ACC112 (cell line): Measurements from ENCODE around the gene SUZ12.
"Not testable (repeated sequence)": the region's sequence is repeated elsewhere in the genome, so short reads cannot be mapped to it uniquely, and the experiment has no call there.

Experiments
- H2AFZ ChIP-seq: fragments of 200-600 bp; sonication (generic); one replicate; pipeline ENCODE4 v1.6.0; 2017; ENCODE audit warnings: antibody characterized with exemption, low read length; ENCODE audit not compliant: unreplicated experiment
- H3K27ac ChIP-seq: fragments of 200-600 bp; sonication (generic); 2 replicates; pipeline ENCODE4 v1.5.1; 2014; ENCODE audit warnings: low read depth, mild to moderate bottlenecking, antibody characterized with exemption, low read length, moderate library complexity
- H3K27me3 ChIP-seq: fragments of 200-600 bp; sonication (generic); 2 replicates; pipeline ENCODE4 v1.6.1; 2014; ENCODE audit warnings: mild to moderate bottlenecking, antibody characterized with exemption, low read length, moderate library complexity, mixed read lengths; ENCODE audit not compliant: insufficient read depth
- H3K36me3 ChIP-seq: fragments of 200-600 bp; sonication (generic); 2 replicates; pipeline ENCODE4 v1.6.1; 2016; ENCODE audit warnings: mild to moderate bottlenecking, antibody characterized with exemption, low read length, moderate library complexity, mixed read lengths; ENCODE audit not compliant: insufficient read depth
- H3K4me1 ChIP-seq: fragments of 200-600 bp; sonication (generic); one replicate; pipeline ENCODE4 v1.6.1; 2016; ENCODE audit warnings: low read length, mixed read lengths; ENCODE audit not compliant: insufficient read depth, unreplicated experiment, control insufficient read depth
- H3K4me3 ChIP-seq: fragments of 200-600 bp; sonication (generic); 2 replicates; pipeline ENCODE4 v1.5.1; 2014; ENCODE audit warnings: mild to moderate bottlenecking, low read depth, low read length
- H3K79me2 ChIP-seq: fragments of 200-600 bp; sonication (generic); one replicate; pipeline ENCODE4 v1.6.0; 2016; ENCODE audit warnings: low read length; ENCODE audit not compliant: control insufficient read depth, unreplicated experiment, insufficient read depth

SUZ12 gene

GRCh38 chr17:32041306-32041875, 104.6 kb downstream of the SUZ12 start:
- H3K79me2 ChIP-seq, H3K27ac ChIP-seq, H3K36me3 ChIP-seq, H3K4me3 ChIP-seq, H3K27me3 ChIP-seq, H3K4me1 ChIP-seq, H2AFZ ChIP-seq: not testable (repeated sequence)

GRCh38 chr17:32042266-32042665, 105.5 kb downstream of the SUZ12 start:
- not testable (repeated sequence) for H3K36me3 ChIP-seq, H2AFZ ChIP-seq, H3K4me3 ChIP-seq, H3K4me1 ChIP-seq, H3K27me3 ChIP-seq, H3K27ac ChIP-seq, H3K79me2 ChIP-seq

- not testable (repeated sequence) for H3K79me2 ChIP-seq, H3K4me3 ChIP-seq, H2AFZ ChIP-seq, H3K36me3 ChIP-seq, H3K4me1 ChIP-seq, H3K27me3 ChIP-seq, H3K27ac ChIP-seq
Observed at GRCh38 chr17:32045611-32046010, 108.8 kb downstream of the SUZ12 start.

- not testable (repeated sequence) for H3K4me3 ChIP-seq, H3K4me1 ChIP-seq, H3K27me3 ChIP-seq, H2AFZ ChIP-seq, H3K27ac ChIP-seq, H3K79me2 ChIP-seq, H3K36me3 ChIP-seq
Observed at GRCh38 chr17:32047663-32048062, 110.9 kb downstream of the SUZ12 start.
